Heart left ventricle (tissue), 13 donors: ENCODE data around the gene HNRNPK.

Experiments used
- CTCF ChIP-seq, 12 donors: fragments of 200-600 bp; sonication (generic) in 4 of 12; IDR thresholded peaks; one replicate each; pipeline versions ENCODE4 v1.5.0 to v1.8.0; 2018 to 2022; ENCODE audit warnings: antibody characterized with exemption in 12 of 12, mild to moderate bottlenecking in 5 of 12
- POLR2A ChIP-seq, 2 donors: fragments of 450-650 bp; IDR thresholded peaks; one replicate each; pipeline ENCODE4 v1.6.1; 2017; ENCODE audit warnings: antibody characterized with exemption in 2 of 2, mild to moderate bottlenecking in 2 of 2, moderate library complexity in 2 of 2
- donor health status: ischemic (EF 13 %, LVEDD 7.1; RV severe dilation, severe dysfunction).
- donor health status: DM: no; HTN: yes; CAD: no.
- donor health status: DM: no; HTN: no; CAD: no.
- donor health status: ischemic (EF 25% LVEDD 6.9; RV normal size, moderate dysfunction).
- donor health status: ischemic (EF 25% LVEDD 5.7; RV mildly dilated, moderate dysfunction).
- donor health status: ischemic (EF 35%, LVEDD 5.7; RV mildly dilated, moderate dysfunction).
- donor health status: nonischemic (EF 11% LVEDD 7.7; RV severe dilation, severe dysfunction).
- donor health status: DM: yes; HTN: yes; CAD: no.
- donor health status: PGD.
- donor health status: ischemic (EF 29% LVEDD 5.4; RV normal size, mild dysfunction).
- donor health status: nonischemic (EF 23%, LVEDD 6.1; RV moderate dilation, normal function).

GRCh38 chr9:83933790-83934189 is 46.2 kb downstream of the HNRNPK start:
- TF ChIP-seq CTCF (IDR thresholded peaks at IDR 0.05) (no peak), POLR2A (IDR thresholded peaks at IDR 0.05) (no peak)
